HG02885 (cell line): ENCODE data around the gene PNLIPRP2.

ENCODE experiments used
- ATAC-seq: cut with Tn5 transposase; IDR thresholded peaks from one replicate; pipeline ENCODE4 v1.9.1; 2021; ENCODE audit warnings: mild to moderate bottlenecking; ENCODE audit not compliant: unreplicated experiment, poor library complexity

PNLIPRP2 gene

DNA sequence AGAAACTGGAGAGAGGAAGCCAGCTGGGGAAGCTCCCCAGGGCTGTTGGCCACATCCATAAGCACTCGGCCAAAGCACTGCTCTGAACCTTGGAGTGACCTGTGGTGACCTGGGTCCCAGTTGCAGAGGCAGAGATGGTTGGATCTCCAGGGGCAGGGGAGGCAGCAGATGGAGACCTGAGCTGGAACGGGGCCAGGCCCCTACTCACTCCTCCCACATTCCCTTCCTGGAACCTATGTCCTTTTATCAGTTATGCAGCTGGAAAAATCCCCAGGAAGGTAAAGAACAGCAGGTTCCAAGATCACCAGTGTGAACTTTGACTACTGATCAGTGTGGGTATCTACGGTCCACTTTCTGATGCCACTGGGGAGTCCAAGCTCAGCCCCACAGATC is 9.6 kb upstream of the PNLIPRP2 start:
- ATAC-seq, result no peak

DNA sequence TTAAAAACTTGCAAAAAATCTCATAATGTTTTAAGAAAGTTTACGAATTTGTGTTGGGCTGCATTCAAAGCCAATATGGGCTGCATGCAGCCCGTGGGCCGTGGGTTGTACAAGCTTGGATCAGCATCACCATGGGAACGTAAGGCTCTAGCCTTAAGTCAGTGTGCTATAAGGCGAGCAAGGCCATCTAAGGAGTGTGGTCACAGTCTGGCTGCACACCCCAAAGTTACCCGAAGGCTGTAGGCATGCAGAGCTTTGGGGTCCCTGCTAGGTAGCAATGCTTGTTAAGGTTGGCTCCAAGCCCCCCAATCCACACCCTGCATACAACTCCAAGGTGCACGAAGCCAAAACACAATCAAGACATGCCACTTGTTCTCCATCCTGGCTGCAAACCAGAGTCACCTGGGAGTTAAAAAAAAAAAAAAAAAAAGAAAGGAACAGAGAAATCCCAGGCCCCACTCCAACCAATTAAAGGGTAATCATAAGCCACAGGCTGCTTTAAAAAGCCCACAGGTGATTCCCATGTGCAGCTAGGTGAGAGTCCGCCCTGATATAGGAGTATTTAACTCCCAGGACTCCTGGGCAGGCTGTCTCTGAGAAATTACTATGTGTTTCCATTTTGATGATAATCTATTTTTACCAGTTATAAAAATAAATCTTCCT is 8.5 kb upstream of the PNLIPRP2 start:
- no peak for ATAC-seq

DNA sequence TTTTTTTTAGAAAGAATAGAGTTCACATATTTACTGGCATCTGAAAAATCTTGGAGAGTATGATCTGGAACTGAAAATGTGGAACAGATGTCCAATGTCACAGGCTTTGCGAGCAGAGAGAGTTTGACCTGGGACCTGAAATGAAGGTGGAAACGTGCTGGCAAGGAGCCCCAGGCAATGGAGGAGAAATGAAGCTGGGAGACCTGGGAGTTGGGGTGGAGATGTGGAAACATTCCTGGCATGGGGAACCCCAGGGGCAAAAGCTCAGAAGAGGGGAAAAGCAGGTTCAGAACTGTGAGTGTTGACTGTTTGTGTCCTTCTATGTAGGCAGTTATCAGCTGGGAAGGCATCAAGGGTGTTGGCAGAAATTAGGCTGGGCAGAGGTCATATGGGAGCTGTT is 7.3 kb upstream of the PNLIPRP2 start:
- no peak for ATAC-seq

DNA sequence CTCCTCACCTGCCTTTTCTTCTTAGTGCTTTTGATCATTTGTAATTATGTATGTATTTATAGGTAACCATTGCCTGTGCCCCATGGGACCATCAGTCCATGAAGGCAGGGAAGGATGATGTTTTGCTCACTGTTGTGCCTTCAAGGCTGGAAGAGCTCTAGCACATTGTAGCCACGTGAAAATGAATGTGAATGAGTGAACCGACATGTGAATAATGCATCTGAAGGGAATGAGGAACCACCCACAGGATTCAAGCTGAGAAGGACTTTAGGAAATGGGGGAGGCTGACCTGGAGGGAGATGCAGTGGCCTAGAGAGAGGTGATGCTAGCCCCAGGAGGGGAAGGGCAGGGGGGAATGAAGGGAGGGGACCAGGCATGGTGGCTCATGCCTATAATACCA is 6.0 kb upstream of the PNLIPRP2 start:
- ATAC-seq, result no peak

DNA sequence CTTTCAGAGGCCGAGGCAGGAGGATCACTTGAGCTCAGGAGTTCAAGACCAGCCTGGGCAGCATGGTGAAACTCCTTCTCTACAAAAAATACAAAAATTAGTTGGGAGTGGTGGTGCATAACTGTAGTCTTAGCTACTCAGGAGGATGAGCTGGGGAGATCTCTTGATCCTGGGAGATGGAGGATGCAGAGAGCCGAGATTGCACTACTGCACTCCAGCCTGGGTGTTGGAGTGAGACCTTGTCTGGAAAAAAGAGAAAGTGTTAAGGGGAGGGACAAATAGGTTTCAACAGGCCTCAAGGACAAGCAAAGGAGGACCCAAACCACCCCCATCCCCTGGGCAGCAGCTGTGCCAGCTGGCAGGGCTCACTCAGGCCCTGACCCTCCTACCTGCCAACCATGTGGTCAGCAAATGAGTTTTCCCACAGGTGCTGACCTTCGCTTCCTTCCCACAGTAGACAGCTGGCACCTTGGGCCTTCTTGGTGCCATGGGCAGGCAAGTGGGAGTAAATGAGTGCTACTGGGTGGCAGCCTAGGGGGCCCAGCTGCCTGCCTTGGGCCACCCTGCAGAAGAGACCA is 5.5 kb upstream of the PNLIPRP2 start:
- ATAC-seq, result no peak

DNA sequence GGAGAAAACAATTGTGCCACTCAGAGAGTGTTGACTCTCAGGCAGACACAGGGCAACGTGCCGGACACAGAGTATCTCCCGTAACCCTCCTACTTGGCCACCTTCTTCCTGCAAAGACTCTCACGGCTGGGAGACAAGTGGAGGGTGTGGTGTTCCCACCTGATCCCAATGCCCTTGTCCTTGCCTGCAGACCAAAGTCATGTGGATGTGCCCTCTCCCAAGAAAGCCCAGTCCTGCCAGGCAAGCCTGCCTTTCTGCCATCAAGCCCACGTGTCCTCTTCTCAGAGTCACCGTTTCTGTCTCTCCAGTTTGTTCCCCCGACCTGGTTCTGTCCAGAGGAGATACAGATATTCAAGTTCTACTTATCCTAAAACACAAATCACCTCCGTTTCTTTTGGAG is 723 bp downstream of the PNLIPRP2 start:
- no peak for ATAC-seq

DNA sequence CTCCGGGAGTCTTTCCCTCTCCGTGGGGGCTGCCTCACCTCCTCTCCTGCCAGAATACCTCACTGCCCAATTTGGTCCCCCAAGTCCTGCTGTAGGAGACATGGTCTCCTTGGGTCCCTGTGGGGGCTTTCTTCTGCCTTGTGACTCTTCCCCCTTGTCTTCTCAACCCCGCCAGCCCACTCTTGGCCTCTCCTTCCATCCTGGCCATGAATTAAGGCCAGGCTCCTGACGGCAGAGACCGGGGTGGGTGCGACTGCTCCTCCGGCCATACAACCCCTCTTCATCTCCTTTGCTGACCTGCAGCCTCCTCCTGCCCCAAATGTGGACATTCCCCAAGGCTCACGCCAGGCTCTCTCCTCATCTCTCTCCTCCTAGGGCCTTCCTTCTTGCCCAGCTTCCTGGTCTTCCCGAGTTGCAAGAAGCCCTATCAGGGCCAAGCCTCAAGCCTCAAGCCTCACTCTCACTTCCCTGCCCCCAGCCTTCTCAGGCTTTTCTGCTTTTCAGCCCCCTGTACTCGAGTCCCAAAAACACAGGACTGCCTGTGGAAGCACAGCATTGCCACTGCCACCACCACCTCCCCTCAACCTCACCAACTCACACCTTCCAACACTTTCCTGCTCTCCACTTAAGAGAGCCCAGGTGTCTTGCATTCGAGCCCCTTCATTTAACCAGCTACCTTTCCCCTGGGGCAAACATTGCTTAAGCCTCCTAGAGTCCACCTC is 1.3 kb downstream of the PNLIPRP2 start:
- no peak for ATAC-seq

DNA sequence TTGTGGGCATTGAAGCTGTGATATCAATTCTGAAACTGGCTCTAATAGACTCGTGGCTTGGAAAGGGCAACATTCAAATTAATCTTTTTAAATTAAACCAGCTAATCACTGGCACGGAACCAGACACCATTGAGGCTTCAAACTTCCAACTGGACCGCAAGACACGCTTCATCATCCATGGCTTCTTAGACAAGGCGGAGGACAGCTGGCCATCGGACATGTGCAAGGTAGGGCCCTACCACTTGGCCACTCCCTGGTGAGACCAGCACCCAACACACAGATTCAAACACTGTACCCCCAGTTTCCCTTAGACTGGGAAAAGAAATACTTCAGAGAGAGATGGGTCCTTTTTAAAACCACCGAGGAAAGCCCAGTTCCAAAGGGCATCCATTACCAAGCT is 5.1 kb downstream of the PNLIPRP2 start:
- no peak for ATAC-seq

DNA sequence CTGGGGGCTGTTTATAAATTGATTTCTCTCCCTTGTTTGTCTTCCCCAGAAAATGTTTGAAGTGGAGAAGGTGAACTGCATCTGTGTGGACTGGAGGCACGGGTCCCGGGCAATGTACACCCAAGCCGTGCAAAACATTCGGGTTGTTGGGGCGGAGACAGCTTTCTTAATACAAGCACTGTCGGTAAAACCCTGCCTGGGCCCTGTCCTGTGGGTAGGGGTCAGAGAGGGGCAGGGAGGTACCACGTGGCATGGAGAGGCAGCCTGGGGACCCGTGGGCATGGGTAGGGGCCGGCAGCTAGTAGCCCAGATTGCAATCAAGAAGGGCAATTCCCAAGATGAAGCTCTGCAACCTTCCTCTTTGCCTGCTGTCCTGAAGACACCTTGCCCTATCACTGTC is 6.1 kb downstream of the PNLIPRP2 start:
- ATAC-seq, result no peak

DNA sequence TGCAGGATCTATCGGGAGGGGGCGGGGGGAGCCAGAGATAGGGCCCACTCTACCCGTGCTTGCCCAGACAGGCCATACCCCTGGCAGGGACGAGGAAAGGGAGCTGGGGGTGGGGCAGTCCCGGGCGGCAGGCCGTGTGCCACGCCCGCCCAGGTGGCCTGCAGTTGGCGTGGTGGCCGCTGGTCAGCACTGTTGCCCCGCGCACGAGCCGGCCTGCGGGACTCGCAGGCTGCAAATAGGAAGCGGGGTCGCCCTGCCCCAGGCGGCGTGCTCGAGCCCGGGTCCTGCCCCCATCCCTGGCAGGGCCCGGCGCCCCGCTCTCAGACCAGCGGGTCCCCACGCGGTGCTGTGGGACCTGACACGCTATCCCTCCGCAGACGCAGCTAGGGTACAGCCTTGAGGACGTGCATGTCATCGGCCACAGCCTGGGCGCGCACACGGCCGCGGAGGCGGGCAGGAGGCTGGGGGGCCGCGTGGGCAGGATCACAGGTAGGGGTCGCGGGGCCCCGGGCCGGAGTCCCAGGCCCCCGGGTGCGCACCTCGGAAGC is 6.7 kb downstream of the PNLIPRP2 start:
- no peak for ATAC-seq

DNA sequence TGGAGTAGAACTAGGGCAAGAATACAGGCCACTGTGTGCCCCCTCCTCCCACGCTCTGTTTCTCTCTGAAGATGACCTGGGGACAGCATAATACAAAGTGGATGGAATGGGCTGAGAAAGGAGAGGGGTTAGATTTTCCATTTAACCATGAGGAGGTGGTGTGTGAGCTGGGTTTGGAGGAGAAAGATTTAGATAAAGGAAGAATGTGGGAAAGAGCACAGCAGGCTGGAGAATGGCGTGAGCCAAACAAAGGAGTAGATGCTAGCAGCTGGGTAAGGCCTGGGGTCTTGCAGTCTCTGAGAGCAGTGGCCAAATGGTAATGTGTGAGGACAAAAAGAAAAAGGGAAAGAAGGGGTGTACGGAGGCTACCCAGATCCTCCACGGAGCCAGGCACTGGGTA is 8.6 kb downstream of the PNLIPRP2 start:
- no peak for ATAC-seq

DNA sequence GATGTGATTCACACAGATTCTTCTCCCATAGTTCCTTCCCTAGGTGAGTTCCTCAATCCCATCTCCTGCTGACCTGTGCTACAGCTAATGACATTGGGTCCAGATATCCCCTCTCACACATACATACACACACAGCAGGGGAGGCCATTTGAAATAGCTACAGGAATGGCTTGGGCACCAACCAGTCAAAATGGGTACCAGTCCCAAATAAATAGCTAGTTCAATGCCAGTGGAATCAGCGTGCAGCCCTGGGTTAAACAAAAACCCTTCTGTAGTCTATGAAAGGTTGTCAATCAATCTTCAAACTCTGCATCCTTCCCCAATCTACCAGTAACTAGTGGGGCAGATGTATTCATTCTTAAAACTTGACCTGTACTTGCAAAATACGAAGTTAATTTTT is 9.3 kb downstream of the PNLIPRP2 start:
- ATAC-seq, result no peak

DNA sequence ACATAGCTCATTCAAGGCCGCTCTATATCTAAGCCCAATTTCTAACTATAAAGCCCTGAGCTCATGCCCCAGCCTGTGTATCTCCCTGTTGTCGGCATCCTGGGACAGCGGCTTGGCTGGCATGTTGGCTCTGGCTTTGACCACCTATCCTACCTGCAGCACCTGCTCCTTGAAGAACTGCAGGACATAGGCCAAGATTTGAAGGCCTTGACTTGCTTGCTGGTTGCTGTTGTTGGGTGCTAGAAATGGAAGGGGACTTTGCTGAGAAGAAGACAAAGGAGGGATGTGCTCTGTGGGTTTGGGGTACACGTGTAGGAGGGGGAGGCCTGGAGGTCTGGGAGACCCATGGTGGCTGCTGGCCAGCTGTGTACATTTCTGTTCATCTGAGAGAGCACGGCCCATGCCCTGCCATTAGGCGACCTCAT is 11.1 kb downstream of the PNLIPRP2 start:
- no peak for ATAC-seq

DNA sequence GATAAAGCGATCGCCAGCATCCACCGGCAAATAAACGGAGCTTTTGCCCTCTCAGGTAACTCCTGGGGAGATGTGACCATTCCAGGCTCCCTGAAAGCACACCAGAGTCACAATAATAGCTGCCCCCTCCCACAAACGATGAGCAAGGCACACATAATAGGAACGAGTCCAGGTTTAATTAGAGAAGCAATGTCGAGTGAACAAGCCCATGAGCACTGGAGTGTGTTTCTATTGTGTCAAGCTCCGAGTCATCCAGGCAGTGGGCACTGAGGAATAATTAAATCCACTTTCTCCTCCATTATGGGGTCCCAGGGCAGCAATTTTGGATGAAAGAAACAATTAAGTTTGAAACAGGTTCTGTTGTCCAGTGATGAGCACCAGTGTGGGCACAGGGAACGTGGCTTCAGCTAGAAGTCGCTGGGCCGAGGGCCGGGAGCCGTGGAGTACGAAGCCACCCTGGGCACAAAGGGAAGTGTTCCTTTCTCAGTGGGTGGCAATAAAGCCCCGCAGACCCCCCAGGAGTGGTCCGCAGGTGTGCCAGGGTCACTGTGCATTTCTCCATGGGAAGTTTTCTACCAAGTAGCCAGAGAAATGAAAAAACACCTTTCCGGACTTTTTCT is 12.0 kb downstream of the PNLIPRP2 start:
- ATAC-seq, result no peak

DNA sequence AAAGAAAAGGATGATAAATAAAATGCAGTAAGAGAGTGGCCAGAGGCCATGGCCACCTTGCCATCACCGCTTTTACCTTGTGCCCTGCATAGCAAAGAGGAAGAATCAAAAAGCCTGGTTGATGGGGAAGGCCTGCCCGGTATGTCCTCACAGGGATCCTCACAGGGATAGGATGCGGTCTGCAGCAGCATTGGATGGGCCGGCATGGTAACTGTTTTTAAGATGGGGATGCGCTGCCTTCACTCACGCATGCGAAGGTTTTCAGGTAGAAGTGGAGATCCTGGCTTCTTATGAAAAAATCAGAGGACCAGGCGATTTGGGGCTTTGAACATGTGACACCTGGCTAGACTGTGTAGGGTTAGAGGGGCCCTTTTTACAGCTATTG is 12.5 kb downstream of the PNLIPRP2 start:
- ATAC-seq, result no peak

DNA sequence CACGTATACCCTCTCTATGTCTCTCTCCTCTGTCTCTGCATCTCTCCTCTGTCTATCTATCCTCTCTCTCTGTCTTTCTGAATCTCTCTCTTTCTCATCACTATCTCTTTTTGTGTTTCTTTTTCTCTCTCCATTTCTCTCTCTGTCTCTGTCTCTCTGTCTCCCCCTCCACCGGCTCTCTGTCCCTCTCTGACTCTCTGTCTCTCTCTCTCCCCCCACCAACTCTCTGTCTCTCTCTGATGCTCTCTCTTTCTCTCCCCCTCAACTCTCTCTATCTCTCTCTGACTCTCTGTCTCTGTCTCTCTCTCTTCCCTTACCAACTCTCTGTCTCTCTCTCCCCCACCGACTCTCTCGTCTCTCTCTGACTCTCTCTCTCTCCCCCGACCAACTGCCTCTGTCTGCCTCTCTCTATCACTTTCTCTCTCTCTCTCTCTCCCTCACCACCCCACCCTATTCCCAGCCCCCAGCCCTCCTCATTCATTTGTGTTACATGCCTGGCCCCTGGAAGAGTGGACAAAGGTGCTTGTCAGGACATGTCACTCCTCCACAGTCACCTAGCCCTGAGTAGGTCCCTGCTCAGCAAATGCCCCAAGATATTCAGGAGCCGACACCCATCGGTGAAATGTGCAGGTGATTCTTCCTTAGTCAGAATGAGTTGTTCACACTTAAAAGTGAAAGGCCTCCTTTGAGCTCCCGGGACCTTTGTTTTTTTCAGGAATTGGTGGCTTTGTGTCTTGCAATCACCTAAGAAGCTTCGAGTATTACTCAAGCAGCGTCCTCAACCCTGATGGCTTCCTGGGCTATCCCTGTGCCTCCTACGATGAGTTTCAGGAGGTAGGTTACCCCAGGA is 13.6 kb downstream of the PNLIPRP2 start:
- no peak for ATAC-seq

DNA sequence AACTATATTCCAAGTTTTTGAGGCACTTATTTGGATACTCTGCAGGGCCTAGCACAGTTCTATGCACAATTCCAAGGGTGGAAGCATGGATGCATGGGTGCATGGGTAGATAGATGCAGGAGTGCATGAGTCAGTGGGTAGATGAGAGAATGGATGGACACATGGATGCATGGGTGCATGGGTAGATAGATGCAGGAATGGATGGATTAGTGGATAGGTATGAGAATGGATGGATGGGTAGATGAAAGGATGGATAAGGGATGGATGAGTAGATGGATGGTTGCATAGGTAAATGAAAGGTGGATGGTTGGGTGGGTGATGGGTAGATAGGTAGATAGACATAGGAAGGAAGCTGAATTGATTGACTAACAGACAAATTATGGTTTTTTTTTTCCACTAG is 15.6 kb downstream of the PNLIPRP2 start:
- ATAC-seq, result no peak

DNA sequence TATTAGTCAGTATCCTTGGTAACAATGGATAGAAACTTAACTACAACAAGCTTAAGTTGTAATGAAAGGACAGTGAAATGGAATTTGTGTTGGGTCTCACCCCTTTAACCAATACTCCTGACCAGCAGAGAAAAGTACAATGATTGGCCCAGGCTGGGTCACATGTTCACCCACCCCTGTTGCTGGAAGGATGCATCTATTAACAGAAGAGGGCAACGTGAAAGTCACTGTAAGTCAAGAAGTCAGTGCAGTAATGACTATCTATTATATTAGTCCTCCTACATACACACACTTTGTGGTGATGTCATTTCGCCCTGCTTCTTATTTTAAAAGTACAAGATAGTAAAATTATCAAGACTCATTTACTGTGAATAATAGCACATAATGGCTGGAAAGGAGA is 16.2 kb downstream of the PNLIPRP2 start:
- ATAC-seq, result no peak

DNA sequence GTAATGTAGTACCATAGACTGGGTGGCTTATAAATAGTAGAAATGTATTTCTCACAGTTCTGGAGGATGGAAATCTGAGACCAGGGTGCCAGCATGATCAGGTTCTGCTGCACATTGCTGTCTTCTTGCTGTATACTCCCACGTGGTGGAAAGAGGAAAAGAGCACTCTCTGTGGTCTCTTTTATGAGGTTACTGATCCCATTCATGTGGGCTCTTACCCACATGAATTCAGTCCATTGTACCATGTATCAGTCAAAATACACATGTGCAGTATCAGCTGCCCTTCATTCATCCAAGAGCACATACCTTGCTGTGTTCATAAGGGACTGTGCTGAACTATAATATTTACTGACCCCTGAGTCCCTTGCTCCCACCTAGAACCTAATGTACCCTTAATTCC is 17.1 kb downstream of the PNLIPRP2 start:
- ATAC-seq, result no peak

DNA sequence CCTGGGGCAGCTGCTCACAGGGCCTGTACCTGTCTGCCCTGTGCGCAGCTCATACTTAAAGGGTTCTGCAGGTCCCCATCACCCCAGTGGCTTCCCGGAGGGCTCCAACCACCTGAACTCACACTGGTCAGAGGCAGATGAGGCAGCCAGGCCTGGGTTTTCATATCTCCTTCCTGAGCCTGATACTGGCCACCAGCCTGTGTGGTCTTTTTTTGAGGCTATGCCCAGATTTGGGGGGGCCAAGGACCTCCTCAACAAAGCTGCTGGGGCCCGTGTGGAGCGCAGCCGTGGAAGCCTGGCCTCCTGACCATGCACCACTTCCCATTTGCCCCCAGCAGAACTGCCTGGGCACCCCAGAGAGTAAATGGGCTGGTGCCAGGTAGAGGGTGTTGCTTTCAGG is 25.7 kb downstream of the PNLIPRP2 start:
- no peak for ATAC-seq
